ENCODE measurements around the gene FEM1C.

FEM1C gene

GRCh38 chr5:115556276-115556675 lies 11.7 kb upstream of the FEM1C start:
- DNase-seq: no peak

- DNase-seq: no peak
Observed at GRCh38 chr5:115555084-115555633, 10.6 kb upstream of the FEM1C start.

DNA sequence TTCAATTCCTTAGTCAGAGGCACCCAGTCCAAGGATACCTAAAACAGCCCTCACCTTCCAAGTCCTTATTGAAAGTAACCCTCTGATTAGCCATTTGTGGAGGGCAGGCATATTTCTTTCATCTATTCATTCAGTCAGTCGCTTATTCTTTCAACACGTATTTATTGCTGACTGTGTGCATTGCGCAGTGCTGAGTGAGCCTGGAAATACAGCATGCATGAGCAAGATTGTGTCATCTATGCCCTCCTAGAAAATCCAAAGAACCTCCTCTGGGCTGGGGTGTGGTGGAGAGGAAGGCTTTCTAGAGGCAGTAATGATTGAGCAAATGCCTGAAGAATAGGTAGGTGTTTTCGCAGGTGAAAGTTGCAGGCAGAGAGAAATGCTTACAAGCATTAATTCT lies 8.5 kb upstream of the FEM1C start:
- no peak for DNase-seq

DNA sequence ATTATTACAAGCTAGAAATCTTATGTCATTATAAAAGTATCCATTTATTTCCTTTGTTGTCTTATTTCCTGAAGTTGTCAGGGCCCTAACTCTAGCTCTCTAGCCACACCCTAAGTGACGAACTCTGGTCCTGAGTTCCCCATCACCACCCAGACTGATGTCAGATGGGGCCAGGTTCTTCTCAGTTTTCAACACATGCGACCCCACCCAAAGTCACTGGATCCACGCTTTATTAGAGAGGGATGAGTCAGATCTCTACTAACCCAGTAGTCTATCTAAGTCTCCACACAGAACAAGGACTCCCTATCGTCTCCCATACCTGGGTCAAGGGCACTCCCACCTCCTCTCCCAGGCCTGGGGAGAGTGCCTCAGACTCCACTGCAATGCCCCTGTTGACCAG lies 6.8 kb upstream of the FEM1C start:
- no peak for DNase-seq

DNA sequence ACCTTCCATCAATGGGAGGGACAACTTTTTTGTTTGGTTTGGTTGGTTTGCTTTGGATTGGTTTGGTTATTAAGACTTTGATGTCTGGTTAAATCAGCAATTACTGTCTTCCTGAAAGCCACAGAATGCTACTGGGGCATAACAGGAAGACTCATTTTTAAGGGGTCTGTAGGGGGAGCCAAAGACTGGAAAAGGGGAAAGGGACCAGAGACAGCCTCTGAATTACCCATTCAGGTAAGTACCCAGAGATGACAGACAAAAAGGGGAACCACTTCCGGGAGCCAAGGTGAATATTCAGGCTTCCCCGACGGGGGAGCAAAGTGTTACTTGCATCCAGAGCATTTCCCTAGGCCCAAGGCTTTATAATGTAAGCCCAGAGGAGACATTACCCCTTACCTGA lies 4.6 kb upstream of the FEM1C start:
- DNase-seq: no peak

- DNase-seq: no peak
Observed at GRCh38 chr5:115548683-115549082, 4.1 kb upstream of the FEM1C start.

DNA sequence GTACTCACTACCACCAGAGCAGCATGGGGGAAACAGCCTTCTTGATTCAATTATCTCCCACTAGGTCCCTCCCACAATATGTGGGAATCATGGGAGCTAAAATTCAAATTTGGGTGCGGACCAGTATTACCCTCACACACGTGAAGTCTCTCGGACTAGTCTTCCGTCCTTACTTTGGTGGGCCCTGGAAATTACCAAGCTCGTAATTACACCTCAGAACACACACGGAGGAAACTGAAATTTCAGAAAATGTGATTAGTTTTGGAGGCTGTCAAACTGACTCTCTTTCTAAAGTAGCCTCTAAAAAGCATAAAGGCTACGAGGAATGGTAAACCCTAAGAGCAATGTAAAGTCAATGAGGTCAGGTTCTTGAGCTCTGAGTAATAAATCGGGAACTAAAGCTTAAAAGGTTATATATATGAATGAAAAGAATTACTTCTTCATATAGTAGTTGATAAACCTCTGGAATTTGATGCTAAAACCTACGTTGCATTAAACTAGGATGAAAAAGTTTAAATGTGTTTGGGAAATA lies 842 bp upstream of the FEM1C start:
- DNase-seq: no peak

GRCh38 chr5:115544043-115544435 lies 536 bp downstream of the FEM1C start:
- no peak for DNase-seq

DNA sequence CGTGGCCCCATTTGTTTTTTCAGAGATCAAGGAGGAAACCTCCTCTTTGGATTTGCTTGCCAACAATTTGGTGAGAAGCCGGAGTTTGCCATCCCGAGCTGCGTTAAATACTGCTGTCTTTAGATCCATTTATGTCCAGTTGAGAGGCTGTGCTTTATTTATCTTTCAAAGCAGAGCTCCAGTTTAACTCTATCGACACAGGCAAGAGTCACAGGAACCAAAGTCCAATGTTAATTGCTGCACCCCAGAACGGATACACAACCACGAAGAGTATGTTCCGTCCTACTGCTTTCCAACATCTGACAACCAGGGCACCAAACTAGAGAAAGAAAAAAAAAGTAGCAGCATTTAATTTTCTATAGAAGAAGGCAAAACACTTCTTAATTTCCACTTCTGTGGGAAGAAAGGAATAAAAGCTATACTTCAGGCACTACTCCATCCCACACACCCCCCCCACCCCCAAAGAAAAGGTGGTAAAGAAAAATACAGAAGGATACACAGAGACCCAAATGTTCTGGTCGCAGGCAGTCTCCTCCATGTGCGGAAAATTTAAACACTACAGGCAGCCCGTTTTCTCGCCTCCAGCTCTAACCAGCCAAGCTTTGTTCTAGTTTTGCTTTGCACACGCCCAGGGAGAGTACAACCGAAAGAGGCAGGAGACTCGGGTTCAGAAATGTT lies 1.1 kb downstream of the FEM1C start:
- DNase-seq: no peak

DNA sequence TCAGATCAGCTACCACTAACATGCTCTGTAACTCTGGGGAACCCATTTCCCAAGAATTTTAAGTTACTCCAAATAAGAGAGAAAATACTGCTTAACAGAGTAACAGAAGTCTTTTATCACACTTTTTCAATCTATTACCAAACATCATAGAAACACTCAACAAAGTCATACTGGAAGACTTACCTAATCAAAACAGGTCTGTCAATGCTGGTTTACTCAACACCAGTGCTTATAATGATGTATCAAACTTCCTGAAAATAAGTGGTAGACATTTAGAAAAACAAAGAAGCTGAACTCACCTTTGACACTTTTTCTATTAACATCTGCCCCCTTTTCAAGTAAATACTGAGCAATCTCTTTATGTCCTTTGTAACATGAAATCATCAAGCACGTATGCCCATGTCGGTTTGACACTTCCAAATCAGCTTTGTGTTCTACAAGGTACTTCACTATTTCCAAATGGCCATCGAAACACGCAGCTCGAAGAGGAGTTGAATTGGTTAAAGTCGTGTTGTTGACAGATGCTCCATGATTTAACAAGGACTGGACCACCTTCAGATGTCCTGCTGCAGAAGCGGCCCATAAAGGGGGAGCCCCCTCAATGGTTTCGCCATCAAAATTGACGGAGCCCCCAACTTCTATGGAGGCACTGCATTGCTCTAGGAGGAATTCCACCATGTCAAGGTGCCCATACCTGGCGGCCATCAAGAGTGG lies 1.8 kb downstream of the FEM1C start:
- no peak for DNase-seq

GRCh38 chr5:115542086-115542485 lies 2.5 kb downstream of the FEM1C start:
- DNase-seq: no peak

- DNase-seq: no peak
Observed at GRCh38 chr5:115541611-115542010, 3.0 kb downstream of the FEM1C start.

GRCh38 chr5:115535479-115536035 lies 9.0 kb downstream of the FEM1C start:
- DNase-seq: no peak

DNA sequence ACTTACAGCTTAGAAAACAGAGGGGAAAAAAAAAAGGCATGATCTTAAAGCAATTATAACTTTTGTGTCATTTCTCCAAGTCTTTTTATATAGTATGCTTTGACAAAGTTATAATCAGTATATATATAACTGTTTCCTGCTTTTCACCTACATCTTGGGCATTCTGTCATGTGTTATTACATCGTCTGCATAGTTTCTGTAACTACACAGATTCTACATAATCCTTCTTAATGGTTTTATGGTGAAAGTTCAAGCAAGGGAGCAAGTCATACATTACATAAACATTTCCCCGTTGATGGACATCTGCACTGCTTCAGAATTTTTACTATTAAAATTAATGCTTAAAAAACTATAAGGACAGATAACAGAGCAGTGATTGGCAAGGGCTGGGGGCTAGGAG lies 12.1 kb downstream of the FEM1C start:
- DNase-seq: no peak

DNA sequence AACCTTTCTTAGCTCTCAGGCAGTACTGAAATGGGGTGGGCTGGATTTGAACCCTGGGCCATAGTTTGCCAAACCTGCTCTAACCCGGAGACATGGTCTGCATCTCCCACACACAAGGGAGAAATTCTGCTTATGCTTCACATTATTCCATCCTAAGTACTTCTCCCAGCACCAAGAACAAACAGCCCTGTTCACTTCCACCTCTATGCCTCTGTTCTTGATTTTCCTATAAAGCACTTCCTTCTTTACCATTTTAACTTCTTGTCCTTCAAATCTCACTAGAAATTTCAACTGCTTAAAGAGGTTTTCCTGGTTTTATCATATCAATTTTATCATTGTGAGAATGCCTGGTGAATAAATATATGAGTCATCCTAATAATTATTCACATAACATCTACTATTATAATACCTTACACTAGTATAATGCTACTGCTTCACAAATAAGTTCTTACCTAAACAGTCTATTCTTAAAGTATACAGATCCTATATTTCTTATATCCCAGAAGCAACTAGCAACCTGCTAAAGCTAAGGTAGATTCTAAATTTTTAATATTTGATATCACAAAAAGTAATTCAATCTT lies 12.7 kb downstream of the FEM1C start:
- no peak for DNase-seq

DNA sequence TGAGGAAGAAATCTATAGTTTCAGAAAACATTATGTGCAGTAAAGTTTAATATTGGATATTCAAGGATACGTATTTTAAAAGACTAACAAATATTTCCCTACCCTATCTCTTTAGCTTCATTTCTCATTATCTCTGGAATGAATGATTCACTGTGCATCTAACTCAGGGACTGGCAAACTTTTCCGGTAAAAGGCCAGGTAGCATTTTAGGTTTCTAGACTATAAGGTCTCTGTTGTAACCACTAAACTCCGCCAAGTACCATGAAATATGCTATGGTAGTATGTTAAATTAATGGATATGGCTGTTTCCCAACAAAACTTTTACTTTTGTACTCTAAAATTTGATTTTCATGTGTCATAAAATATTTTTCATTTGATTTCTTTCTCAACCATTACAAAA lies 13.2 kb downstream of the FEM1C start:
- no peak for DNase-seq

DNA sequence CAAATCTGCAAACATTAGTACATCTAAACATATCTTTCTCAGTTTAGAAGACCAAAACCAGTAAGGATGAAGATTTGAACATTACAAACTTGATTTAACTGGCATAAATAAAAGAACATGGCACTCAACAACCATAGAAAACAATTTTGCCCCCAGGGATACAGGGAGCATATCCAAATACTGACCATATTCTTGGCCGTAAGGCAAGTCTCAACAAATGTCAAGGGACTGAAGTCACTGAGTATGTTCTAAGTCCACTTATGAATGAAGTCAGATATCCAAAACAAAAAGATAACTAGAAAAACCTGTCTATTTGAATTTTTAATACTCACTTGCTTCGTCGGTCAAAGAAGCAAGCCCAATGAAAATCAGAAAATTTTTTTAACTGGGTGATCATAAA lies 14.1 kb downstream of the FEM1C start:
- DNase-seq: no peak

GRCh38 chr5:115526604-115527003 lies 18.0 kb downstream of the FEM1C start:
- DNase-seq: no peak

DNA sequence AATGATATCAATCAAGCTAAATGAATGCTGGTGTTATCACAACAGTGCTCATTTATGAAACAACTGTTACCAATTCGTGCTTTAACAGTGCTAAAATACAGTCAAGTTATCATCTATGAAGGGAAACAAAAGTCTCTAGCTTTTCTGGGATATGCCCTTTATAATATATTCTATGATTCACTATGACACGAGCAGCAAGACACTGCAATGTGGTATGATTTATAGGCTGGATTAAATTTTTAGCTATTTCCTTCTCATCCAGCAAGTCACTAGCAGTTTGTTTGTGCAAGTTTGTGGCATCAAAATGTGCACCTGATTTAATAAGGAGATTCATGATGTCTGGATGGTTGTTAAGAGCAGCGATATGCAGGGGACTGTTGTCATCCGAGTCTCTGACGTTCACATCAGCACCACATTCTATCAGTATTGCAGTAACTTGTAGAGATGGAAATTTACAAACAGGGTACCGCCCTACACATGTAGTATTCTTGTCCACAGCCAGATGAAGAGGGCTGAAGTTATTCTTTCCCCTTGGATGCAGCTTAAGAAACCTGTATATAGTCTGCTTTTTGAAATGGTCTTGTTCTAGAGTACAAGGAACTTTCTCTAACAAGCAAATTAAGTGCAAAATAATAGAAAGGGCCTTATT lies 20.3 kb downstream of the FEM1C start:
- no peak for DNase-seq

DNA sequence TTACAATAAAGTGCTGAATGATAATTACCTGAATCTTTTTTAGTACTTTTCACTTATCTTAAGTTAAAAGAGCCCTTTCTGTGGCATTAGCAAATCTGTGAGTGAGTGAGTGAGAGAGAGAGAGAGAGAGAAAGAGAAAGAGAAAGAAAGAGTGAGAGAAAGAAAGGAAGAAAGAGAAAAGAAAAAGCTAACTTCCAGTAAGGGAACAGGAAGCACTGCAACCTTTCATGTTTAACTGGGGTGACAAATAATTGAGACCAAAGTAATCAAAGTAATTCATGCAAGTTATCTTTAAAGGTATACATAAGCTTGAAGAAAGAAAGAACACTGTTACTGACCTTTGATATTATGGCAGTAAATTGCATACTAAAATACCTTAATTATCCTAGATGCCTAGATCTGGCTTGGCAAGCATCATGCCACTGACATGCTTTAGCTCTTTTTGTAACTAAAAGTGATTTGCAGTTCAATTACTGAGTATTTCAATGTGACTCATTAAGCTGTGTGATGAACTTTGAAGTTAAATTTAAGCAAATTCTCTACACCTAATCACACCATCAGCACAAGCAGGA lies 21.7 kb downstream of the FEM1C start:
- no peak for DNase-seq

DNA sequence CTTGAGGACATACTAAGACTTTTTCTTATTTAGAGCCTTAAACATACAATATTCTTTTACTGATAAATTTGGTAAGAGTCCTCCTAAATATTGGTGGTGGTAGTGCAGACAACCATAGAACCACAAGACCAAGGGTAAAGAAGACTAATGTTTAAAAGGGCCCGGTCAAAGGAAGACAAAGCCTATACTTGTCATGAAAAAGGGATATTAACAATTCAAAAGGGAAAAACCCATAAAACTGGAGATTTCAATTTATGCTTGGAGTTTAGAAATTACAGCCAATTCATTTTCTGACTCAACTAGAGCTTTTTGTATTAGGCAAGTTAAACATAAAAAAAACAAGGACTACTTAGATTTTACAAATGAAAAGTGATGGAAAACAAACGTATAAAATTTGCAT lies 24.4 kb downstream of the FEM1C start:
- DNase-seq: no peak

- no peak for DNase-seq
Observed at GRCh38 chr5:115516372-115516771, 28.2 kb downstream of the FEM1C start.

DNA sequence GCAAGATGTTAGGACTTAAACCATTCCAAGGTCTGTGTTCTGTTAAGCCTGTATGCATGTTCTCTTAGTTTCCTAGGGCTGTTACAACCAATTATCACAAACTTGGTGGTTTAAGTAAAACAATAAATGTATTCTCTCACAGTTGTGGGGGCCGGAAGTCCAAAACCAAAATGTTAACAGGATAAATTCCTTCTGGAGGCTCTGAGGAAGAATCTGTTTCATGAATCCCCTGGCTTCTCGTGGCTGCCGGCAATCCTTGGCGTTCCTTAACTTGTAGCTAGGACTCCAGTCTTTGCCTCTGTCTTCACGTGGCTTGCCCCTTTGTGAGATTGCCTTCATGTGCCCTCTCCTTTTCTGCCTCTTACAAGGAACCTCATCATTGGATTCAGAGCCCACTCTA lies 30.4 kb downstream of the FEM1C start:
- no peak for DNase-seq
